Neural progenitor cell (in vitro differentiated cells): ENCODE results near the gene TTC12.

ENCODE experiments used
- CTCF ChIP-seq: fragments of 200-600 bp; sonication (generic); IDR thresholded peaks from 2 replicates; pipeline ENCODE4 v1.5.1; 2017; ENCODE audit warnings: antibody characterized with exemption, mild to moderate bottlenecking
- EZH2 ChIP-seq: fragments of 200-600 bp; sonication (generic); IDR thresholded peaks from 2 replicates; pipeline ENCODE4 v1.6.1; 2017; ENCODE audit warnings: antibody characterized with exemption, mild to moderate bottlenecking, moderate library complexity
- EZH2phosphoT487 ChIP-seq: fragments of 200-600 bp; sonication (generic); IDR thresholded peaks from 2 replicates; pipeline ENCODE4 v1.6.1; 2017; ENCODE audit warnings: antibody characterized with exemption

DNA sequence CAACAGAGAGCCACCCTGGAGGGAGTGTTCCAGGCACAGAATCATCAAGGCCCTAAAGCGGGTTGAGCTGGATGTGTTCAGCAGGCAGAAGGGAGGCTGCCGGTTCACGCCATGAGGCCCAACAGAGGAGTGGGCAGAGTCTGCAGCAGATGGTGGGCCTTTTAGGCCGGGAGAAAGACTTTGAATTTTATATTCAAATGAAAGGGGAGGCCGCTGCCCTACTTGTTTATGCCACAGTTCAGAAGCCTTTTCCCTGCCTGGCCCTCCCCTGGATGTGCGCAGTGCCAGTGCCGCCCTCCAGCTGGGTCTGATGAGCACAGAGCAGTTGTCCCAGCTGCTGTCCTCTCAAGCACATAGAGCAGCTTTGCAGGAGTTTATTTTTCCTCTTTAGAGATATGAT, 46.9 kb upstream of the TTC12 start:
- TF ChIP-seq CTCF (no peak), EZH2 (no peak), EZH2phosphoT487 (no peak)
